Germinal center (tissue), 1 donor: Measurements from ENCODE around the gene CPLX1.
"Not testable (repeated sequence)": the region's sequence is repeated elsewhere in the genome, so short reads cannot be mapped to it uniquely, and the experiment has no call there.

ENCODE experiments used
- DNase-seq: peaks from one replicate; pipeline ENCODE4 v3.0.0; 2012; ENCODE audit warnings: mixed read lengths, low spot score

Gene CPLX1

GRCh38 chr4:791898-792625, 33.9 kb downstream of the CPLX1 start:
- no peak for DNase-seq

- DNase-seq: no peak
Observed at GRCh38 chr4:791252-791897, 34.6 kb downstream of the CPLX1 start.

GRCh38 chr4:790466-790820, 35.5 kb downstream of the CPLX1 start:
- DNase-seq: no peak

- no peak for DNase-seq
Observed at GRCh38 chr4:789571-790465, 36.1 kb downstream of the CPLX1 start.

GRCh38 chr4:788636-789297, 37.2 kb downstream of the CPLX1 start:
- no peak for DNase-seq

GRCh38 chr4:788006-788635, 37.8 kb downstream of the CPLX1 start:
- DNase-seq: no peak

GRCh38 chr4:787561-787981, 38.4 kb downstream of the CPLX1 start:
- DNase-seq: no peak

GRCh38 chr4:786861-787300, 39.0 kb downstream of the CPLX1 start:
- DNase-seq: no peak

- no peak for DNase-seq
Observed at GRCh38 chr4:786074-786741, 39.7 kb downstream of the CPLX1 start.

- no peak for DNase-seq
Observed at GRCh38 chr4:785332-786073, 40.4 kb downstream of the CPLX1 start.

- DNase-seq: no peak
Observed at GRCh38 chr4:784401-785331, 41.3 kb downstream of the CPLX1 start.

GRCh38 chr4:781493-782216, 44.3 kb downstream of the CPLX1 start:
- DNase-seq: peak; percentile 99

- DNase-seq: no peak
Observed at GRCh38 chr4:780716-781492, 45.0 kb downstream of the CPLX1 start.

- DNase-seq: not testable (repeated sequence)
Observed at GRCh38 chr4:780255-780654, 45.7 kb downstream of the CPLX1 start.

GRCh38 chr4:779555-779954, 46.4 kb downstream of the CPLX1 start:
- DNase-seq: no peak

- no peak for DNase-seq
Observed at GRCh38 chr4:777520-778262, 48.2 kb downstream of the CPLX1 start.
